Colon (tissue), 2 donors: ENCODE results near the gene LRTM1.

ENCODE experiments used
- FAIRE-seq: peaks from 2 replicates; lab custom pipeline; 2012; peaks lifted over from hg19 to GRCh38; lab: Jason Lieb, UNC
- donor health status: control.
- donor health status: control.

Gene LRTM1

DNA sequence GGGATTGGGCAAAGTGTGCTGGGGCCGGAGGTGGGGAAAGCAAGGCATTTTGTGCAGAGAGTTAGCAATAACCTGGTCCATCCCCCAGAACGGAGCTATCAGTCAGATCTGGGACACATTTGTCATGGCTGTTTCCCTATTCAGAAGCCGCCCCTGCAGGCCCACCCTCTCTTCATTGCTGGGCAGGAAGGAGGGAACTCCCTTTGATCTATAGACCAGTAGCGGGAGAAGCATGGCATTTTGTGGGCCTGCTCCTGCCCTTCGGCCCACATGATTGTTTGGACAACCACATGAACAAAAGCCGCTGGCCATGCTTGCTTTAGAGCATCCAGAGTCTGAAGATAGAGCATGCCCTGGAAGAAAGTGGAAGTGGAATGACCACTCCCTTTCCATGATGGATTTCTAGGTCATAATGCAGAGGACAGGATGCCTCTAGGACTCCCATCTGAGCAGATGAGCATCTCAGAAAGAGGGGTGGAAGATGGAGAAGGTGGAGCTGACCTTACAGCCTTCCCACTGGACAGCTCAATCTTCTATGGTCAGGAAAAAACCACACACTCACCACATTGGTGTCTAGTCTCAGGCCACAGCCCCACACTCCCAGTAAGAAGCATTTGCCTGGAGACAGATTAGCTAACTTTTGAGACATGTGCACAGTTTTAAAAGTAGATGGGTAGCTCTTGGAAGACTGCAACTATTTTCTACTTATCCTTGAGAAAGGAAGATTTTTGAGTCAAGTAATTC, 11.9 kb upstream of the LRTM1 start:
- FAIRE-seq = no peak

DNA sequence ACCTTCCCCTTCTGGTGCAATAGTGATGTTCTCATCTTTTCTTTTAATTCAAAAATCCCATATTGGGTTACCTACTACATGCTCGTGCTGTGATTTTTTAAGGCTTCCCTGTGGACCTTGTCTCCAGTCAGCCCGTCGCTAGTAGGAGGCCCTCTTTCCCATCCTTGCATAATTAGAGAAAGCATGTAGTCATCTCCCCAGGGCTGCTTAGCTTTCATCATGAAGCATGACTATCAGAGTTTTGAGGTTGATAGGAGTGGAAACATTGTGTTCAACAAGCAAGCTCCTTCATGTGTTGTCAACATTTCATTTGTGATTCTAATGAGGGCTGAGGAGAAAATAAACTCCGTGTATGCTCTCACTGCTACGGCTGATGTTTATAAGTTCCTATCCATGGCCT, 8.7 kb upstream of the LRTM1 start:
- no peak for FAIRE-seq

DNA sequence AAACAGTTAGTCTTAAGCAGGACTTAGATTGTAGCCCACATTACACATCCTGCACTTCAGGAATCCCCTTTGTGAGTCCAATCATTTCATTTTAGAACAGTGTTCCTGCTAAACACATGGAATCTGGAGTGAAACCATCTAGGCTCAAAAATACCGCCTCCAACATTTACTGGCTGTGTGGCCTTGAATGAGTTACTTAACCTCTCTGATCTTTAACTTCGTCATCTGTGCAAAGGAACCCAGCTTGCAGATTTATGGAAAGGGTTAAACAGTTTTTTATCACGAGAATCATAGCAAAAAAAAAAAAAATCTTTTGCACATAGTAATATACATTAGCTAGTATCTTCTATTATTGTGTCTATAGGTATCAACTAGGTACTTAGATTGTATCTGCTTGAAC, 8.0 kb upstream of the LRTM1 start:
- FAIRE-seq = no peak

DNA sequence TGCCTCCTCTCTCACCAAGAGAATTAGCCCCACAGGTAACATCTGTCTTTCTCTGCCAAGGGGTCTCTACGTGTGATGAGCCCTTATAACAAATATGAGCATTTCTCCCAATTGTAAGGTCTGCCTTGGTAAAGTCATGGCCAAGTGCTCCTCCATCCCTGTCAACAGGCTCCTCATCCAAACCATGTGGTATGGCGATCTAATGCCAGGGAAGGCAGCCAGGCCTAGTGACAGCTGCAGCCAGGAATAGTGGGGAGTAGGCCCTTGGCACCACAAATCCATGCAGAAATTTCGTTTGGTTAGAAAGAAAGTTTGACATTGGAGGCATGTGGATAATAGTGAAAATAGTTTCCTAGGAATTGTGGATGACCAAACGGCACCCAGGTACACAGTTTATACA, 4.7 kb upstream of the LRTM1 start:
- FAIRE-seq = no peak

DNA sequence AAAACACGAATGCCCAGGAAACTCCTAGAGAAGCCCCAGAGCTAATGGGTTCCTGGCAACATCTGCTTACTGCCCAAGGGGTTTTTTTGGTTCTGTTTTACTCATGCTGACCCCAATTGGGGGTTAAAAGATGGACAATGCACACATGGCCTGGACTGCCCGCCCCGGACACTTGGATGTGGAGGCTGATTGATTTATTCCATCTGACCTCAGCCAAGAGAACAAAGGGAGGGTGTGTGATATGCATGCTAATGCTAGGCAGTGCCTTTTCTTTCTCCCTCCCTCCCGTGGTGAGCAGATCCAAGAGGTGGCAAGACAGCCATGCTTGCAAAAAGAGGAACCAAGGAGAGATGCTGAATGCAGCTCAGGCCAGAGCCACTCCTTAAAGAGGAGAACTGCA, 3.3 kb upstream of the LRTM1 start:
- no peak for FAIRE-seq

DNA sequence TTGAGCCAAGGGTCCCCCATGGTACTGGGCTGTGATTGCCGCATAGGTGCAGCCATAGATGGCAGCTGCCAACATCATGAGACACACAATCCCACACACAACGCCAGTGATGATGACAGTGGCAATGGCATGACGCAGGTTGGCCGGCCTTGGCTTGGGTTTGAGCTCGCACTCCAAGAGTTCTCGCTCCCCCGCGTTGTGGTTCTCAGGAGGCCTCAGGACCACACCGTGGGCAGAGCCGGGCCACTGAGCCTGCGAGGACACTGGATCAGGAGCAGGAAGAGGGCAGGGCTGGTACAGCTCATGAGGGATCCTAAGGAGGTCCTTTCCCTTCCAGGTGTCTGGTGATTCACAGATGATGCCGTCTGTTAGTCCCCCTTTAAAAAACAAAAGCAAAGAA, 9.3 kb downstream of the LRTM1 start:
- FAIRE-seq = no peak

DNA sequence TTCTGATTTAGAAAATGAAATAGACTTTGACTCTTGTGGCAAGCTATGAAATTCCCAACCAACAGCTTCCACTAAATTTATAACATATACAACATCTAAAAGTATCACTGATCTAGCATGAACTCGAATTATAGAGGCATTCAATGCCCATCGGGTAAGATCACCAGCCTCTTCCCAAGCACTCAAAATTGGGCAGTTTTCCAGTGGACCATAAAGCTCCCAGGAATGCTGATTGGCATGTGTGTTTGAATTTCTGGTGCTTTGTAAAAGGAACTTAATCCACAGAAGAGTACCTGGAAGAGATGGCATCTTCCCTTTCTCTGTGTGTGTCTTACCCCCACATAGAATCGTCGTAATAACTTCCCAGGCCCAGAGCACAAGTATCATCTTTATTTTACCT, 10.0 kb downstream of the LRTM1 start:
- FAIRE-seq = no peak

DNA sequence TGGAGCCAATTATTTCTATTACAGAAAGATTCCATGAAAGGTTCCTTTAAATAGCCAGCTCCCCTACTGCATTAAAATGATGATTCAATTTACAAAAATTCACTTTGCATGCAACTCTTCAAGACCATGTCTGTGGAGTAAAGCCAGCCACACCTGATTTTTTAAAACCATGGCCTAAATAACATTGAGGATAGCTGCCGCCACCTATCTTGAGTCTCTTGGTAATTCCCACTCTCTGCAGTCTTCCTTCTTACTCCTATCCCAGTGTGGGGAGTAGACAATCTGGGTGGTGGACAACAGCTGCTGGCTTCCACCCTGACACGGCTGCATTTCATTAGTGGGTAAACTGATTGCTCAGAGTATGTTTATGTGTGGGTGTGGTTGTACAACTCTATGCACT, 10.7 kb downstream of the LRTM1 start:
- FAIRE-seq = no peak

DNA sequence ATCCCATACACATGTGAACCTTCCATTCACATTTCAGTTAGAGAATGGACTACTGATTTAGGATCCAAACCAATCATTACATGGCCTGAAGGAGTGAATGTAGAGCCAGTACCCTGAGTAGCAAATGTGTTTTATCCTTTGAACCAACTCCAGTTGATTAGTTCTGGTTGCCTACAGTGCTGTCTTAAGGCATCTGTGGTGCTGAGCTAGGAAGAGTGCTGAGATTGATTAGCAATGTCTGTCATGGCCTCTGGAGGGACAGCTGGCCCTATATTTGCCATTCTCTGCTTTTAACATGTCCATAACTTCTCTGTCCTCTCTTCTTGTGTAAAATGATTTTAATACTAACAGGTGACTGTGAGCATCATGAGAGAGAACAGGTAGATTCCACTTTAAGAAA, 11.1 kb downstream of the LRTM1 start:
- FAIRE-seq = no peak

DNA sequence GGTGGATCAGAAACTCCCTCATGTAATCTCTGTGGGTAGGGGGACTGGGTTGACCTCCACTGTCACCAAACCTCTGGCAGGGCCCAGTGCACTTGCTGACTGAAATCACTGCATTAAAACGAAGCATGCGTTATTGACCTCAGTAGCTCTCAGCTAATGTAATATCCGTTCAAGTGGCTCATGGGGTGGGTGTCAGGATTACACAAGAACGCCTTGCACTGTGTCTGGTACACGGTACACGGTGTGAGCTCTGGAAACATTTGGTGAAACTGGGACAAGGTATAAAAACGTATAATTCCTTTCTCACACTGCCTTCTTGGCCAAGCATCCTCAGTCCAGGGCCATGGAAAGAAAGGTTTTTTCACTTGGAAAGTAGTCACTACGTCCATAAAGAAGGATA, 11.9 kb downstream of the LRTM1 start:
- FAIRE-seq = no peak

DNA sequence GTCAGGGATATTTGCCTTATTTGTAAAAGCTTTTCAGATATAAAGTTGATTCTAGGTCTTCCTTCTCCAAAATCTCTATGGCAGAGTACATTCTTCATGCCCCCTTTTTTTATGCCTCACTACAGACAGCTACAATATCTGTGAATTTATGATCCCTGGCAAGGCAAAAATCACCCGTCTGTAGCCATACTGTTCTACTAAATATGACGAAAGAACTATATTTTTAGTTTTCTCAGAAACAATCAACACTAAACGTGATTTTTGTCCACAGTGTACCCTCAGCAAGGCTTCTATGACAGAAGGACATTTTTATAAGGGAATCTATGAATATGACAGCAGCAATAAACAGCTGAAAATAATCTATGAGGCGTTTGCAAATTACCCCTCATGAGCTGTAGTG, 12.7 kb downstream of the LRTM1 start:
- no peak for FAIRE-seq

DNA sequence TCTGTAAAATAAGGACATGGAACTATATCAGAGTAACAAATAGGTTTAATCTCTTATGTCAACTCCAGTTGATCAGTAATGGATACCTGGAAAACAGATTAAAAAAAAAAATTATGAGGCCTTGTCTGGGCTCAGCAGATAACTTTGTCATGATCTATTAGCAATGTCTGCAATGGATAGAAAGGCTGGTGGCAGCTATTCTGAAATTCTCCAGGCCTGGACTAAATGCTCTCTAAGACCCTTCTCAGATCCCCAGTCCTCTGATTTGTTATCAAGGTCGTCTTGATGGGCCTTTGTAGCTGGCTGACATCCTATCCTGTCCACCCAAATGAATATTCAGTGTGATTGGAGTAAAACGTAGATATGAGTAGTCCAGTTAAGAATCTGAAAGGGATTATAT, 13.7 kb downstream of the LRTM1 start:
- FAIRE-seq = no peak

DNA sequence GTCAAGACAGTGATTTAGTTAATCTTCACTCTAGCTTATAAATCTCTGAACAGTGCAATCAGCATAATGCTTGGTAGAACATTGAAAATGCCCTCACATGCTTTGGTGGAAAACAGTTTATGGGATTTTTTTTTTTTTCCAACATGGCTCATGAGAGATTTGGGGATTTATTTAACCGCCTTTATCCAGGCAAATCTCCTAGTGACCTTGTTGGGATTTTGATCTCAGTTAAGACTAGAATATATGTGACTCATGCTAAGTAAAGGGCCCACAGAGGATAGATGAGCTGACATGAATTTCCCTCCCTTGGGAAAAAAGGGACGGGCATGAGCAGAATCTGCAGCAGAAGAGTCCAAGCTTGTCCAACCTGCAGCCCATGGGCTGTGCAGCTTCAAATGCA, 18.7 kb downstream of the LRTM1 start:
- no peak for FAIRE-seq

DNA sequence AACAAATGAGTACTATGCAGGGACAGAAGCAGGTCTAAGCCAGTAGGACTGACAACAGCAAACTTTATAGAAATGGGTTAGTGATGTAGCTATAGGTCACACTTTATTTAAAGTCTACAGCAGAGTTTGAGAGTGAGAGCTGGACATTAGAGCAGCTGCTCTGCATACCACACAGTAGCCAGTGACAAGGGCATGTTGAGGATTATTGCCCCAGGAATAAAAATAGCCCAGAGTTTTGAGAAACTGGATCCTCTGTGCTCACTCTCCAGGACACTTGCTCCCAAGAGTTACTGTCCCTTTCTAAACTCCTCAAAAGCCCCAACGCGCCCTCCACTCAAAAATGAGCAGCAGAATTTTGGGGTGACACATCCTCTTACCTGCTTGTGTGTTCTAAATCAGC, 21.1 kb downstream of the LRTM1 start:
- no peak for FAIRE-seq

DNA sequence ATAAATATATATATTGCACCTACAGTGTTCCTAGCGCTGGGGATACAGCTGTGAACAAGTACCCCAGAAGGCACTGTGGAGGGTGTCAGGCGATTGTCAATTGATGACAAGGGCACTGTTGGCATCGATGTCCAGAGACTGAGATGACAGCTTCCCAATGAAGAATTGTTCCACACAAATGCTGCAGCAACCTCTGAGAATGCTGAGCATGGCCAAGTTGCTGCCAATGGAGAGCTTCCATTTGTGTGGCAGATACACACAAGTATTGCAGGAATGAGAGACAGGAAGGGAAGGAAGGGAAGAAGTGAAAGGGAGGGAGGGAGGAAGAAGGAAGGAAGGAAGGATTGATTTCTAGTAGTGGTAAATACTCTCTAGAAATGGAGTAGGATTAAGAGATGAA, 21.9 kb downstream of the LRTM1 start:
- FAIRE-seq = no peak

DNA sequence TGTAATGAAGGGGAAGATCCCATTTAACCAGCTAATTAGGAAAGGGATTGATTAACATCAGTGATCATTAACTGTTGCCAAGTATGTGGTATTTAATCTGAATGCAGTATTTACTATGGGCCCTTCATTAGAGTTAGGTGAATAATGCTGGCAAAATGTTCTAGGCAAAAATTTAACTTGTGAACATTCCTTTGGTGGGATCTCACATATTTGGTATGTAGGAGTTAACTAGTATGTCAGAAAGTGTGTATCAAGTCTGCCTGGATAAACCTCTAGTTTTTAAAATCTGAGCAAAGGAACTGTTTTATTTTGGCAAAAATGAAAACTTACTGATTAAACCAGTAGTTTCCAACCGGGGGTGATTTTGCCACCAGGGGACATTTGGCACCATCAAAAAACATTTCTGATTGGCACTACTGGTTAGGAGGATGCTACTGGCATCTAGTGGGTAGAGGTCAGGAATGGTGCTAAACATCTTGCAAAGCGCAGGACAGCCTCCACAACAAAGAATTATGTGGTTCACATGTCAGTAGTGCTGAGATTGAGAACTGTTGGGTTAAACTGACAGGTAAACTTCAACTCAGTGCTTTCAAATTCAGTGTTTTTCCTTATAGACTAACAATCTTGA, 22.5 kb downstream of the LRTM1 start:
- no peak for FAIRE-seq

DNA sequence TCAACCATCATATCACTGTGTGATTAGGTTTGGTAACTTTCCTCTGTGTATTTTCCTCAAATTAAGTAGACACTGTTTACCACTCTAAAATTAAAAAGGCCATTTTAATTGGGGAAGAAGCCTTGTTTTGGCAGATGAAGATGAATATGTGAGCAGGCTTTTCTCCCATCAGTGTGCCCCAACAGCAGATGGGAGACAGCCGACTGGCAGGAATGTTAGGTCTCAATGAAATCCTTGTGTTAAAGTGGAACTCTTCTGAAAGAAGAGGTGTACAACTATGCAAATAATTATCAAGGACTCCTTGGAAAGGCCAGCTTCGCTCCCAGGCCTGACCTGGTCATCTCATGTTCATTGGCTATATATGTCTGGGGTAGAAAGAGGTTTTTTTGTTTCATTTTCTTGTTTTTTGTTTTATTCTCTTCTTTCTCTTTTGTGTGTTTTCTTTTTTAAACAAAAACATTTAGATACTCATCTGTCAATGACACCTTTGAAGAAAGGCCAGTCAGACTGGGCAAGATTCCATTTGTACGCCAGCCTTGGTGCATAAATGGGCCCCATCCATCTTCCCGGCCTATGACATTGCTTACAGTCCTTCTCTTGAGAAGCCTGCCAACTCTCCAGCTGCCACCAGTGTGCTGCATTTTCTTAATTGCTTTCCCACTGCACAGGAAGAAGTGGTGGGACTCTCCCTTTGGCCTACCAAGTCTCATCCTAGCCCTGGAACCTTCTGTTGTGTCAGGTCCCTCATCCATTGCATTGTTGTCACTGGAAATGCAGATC, 25.8 kb downstream of the LRTM1 start:
- FAIRE-seq = no peak

DNA sequence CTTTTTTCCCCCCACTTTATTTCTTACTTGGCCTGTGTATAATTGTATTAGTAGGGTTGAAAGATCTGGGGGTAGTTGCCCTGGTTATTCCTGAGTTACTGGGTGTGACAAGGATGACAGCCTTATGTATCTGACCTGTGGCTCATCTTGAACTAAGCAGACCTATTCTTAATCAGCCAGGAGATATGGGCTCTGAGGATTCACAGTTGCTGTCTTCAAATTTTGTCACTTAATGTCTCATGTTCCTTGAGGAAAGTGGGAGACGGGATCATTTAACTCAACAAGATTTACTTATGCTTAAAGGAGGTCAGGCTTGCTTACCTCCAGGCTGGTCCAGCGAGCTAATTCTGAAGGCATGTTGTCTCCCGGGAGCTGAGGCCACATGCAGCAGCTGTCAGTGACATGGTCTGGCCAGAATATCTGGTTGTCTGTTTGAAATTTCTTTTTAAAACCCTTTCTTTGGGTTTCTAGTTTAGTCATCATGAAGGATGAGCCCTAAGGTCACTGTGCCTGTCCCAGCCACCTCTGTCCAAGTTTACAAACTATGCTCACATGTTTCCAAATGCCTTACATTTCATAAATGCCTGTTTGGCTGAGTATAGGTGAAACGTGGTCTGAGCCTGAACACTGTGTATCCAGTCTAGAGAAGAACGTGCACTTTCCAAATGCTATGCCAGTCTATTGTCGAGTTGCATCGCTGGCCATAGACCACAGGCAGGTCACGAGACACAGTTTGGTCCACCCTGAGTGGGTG, 26.8 kb downstream of the LRTM1 start:
- FAIRE-seq = no peak

DNA sequence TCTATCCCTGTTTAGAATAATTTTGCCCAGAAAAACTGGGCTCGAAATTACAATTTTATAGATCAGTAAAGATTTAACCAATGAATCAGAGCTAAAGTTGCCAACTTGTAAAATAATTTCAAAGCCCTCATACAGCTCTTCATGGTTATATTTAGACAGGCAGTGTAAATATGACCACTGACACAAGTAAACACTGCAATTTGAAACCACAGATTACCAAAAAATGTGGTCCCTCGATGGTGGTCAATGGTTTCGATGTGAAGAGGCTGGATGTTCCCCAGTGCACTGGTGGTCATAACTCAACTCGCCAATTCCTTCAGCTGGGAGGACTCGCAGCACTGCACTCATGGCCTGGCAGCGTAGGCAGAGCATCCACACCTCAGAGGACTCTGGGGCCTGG, 28.6 kb downstream of the LRTM1 start:
- no peak for FAIRE-seq

DNA sequence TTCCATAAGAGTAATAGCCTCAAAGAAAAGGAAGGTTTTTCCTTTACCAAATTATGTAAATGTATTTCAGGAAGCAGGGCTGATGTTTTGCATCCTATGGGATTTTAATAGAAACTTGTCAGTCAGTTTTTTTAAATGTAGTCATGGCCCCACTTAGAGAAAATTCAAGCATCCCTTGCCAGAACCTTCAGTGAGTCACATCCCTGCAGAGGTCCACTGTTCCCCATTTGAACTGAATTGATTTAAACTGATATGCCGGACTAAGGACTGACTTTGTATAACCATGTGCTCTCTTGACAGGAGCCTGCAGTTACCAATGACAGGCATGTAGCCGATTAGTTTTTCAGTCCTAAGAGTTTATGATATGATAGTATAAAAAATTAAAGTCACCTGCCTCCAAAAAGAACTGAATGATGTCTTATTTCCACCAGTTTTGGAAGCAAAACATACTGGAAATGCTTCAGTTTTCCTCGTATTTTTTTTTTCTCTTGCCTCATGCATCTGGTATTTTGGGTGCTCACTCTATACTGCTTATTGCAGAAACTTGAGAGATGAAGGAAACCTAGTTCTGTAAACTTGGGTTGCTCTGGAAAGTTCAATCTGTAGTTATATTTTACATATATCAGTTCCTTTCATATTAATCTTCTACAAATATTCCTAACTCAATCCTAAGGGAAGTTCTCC, 30.7 kb downstream of the LRTM1 start:
- no peak for FAIRE-seq

DNA sequence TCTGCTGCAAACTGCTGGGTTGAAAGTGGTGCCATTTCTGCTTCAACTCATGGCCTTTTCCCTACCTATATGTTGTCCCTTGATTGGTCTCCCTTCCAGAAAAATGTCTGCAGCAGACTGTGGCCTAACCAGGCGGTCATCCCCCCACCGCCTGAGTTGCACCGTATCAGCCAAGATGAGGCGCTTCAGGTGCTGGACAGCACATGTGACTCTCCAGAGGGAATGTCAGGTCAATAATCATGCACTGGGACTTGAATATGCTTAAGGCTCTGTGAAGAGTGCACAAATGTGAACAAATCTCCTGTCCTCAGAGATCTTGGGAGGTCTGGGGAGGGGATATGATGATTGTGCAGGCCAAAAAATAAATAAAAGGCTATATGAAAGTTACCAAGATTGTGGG, 32.2 kb downstream of the LRTM1 start:
- no peak for FAIRE-seq

DNA sequence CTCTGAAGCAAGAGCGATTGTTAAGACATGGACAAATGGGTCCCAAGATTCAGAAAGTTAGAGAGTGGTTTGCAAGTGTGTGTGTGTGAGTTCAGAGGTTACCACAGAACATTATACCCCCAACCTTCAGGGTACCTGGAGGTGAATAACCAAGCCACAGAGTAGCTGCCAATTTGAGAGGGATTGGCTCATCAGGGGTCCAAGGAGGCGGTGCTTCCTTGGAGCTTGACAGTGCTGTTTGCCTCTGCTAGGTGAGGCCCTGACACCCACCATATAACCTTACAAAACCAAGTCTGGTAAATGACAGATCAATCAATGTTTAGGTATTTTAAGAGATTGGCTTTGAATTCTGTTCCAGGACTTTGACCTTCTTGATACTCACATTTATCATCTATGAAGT, 35.7 kb downstream of the LRTM1 start:
- no peak for FAIRE-seq
